ENCODE data around the gene ITGB6.
"Not testable (repeated sequence)": the region's sequence is repeated elsewhere in the genome, so short reads cannot be mapped to it uniquely, and the experiment has no call there.

Gene ITGB6

GRCh38 chr2:160181146-160181836 is 18.8 kb downstream of the ITGB6 start:
- not testable (repeated sequence) for DNase-seq

GRCh38 chr2:160180690-160181089 is 19.4 kb downstream of the ITGB6 start:
- not testable (repeated sequence) for DNase-seq

- no peak for DNase-seq
Measured at GRCh38 chr2:160180172-160180571, 19.9 kb downstream of the ITGB6 start.

GRCh38 chr2:160175169-160176134 is 24.6 kb downstream of the ITGB6 start:
- no peak for DNase-seq

- DNase-seq, result no peak
Measured at GRCh38 chr2:160174322-160174721, 25.8 kb downstream of the ITGB6 start.

GRCh38 chr2:160169988-160170387 is 30.1 kb downstream of the ITGB6 start:
- DNase-seq, result no peak

GRCh38 chr2:160169471-160169870 is 30.6 kb downstream of the ITGB6 start:
- DNase-seq, result no peak

GRCh38 chr2:160168878-160169277 is 31.2 kb downstream of the ITGB6 start:
- no peak for DNase-seq

- no peak for DNase-seq
Measured at GRCh38 chr2:160167089-160167740, 32.9 kb downstream of the ITGB6 start.

- DNase-seq, result no peak
Measured at GRCh38 chr2:160165996-160166395, 34.1 kb downstream of the ITGB6 start.

- DNase-seq, result no peak
Measured at GRCh38 chr2:160165081-160165480, 35.0 kb downstream of the ITGB6 start.

GRCh38 chr2:160157861-160158829 is 41.9 kb downstream of the ITGB6 start:
- DNase-seq, result no peak

- DNase-seq, result no peak
Measured at GRCh38 chr2:160156665-160157064, 43.4 kb downstream of the ITGB6 start.

GRCh38 chr2:160156100-160156499 is 44.0 kb downstream of the ITGB6 start:
- DNase-seq, result no peak

- DNase-seq, result not testable (repeated sequence)
Measured at GRCh38 chr2:160148419-160148818, 51.7 kb downstream of the ITGB6 start.

- no peak for DNase-seq
Measured at GRCh38 chr2:160145471-160145870, 54.6 kb downstream of the ITGB6 start.

GRCh38 chr2:160144280-160144990 is 55.6 kb downstream of the ITGB6 start:
- no peak for DNase-seq

- no peak for DNase-seq
Measured at GRCh38 chr2:160142472-160142871, 57.6 kb downstream of the ITGB6 start.

GRCh38 chr2:160141912-160142311 is 58.2 kb downstream of the ITGB6 start:
- no peak for DNase-seq

GRCh38 chr2:160141419-160141818 is 58.7 kb downstream of the ITGB6 start:
- DNase-seq, result no peak

- DNase-seq, result no peak
Measured at GRCh38 chr2:160140471-160140870, 59.6 kb downstream of the ITGB6 start.

- DNase-seq, result no peak
Measured at GRCh38 chr2:160139991-160140390, 60.1 kb downstream of the ITGB6 start.

All from cerebellar nuclear complex (tissue), 1 donor.